IMR-90 (cell line): ENCODE data around the gene TRAPPC5.

Experiments
- BHLHE40 ChIP-seq: fragments of 150-350 bp; IDR thresholded peaks from 2 replicates; pipeline ENCODE4 v1.6.1; 2016; ENCODE audit warnings: mild to moderate bottlenecking, low read depth, low read length
- MAZ ChIP-seq: IDR thresholded peaks from 2 replicates; pipeline ENCODE4 v1.6.1; 2012; ENCODE audit warnings: low read depth, mild to moderate bottlenecking, low read length, improper control_type of control experiment, moderate library complexity, borderline replicate concordance
- NFE2L2 ChIP-seq: fragments of 150-350 bp; IDR thresholded peaks from 2 replicates; pipeline ENCODE4 v1.6.1; 2016; ENCODE audit warnings: low read depth, mild to moderate bottlenecking, low read length
- POLR2A ChIP-seq: IDR thresholded peaks from 2 replicates; pipeline ENCODE4 v1.6.1; 2012; ENCODE audit warnings: mild to moderate bottlenecking, low read depth, low read length
- RAD21 ChIP-seq: IDR thresholded peaks from 2 replicates; pipeline ENCODE4 v1.6.1; 2012; ENCODE audit warnings: low read length, improper control_type of control experiment
- RCOR1 ChIP-seq: IDR thresholded peaks from 2 replicates; pipeline ENCODE4 v1.6.1; 2012; ENCODE audit warnings: mild to moderate bottlenecking, low read length, improper control_type of control experiment; ENCODE audit not compliant: insufficient replicate concordance
- SMC3 ChIP-seq: fragments of 150-350 bp; IDR thresholded peaks from 2 replicates; pipeline ENCODE4 v1.6.1; 2016; ENCODE audit warnings: low read depth, mild to moderate bottlenecking, antibody characterized with exemption, low read length, moderate library complexity
- TF ChIP-seq, protein P1 (sequence below): conservative IDR thresholded peaks from 2 replicates; pipeline ENCODE4 v1.5.1; 2012; ENCODE audit warnings: mild to moderate bottlenecking, low read depth, low read length, improper control_type of control experiment
- TF ChIP-seq, protein P2 (sequence below): fragments of 150-350 bp; IDR thresholded peaks from 2 replicates; pipeline ENCODE4 v1.6.1; 2016; ENCODE audit warnings: low read depth, mild to moderate bottlenecking, low read length, moderate library complexity, borderline replicate concordance

DNA sequence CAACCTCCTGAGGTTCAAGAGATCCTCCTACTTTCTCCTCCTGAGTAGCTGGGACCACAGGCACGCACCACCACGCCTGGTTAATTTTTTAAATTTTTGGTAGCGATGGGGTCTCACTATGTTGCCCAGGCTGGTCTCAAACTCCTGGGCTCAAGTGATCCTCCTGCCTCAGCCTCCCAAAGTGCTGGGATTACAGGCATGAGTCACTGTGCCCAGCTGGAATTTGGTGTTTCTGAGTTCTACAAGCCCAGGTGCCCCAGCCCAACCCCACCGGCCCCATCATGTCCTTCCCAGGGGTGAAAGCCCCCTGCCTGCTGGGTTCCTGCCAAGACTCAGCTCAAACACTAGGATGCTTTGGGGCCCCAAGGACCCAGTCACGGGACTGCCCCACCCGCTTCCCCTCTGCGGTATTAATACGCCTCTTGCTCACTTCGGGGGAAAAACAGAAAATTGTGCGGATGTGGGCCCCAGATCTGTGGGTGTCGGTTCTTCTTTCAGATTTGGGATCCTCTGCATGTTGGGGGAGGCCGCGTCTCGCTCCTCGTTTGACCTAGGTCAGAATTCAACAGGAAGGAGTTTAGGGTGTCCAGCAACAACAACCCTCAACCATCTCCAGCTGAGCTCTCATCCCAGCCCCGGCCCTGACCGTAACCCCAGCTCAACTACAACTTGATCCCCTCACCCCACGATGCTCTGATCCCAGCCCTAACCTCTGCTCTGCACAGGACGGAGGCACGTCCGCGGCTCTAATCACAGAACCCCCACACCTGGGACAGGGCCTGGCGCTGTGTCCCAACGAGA, 25.0 kb downstream of the TRAPPC5 start:
- TF ChIP-seq, protein P1, sequence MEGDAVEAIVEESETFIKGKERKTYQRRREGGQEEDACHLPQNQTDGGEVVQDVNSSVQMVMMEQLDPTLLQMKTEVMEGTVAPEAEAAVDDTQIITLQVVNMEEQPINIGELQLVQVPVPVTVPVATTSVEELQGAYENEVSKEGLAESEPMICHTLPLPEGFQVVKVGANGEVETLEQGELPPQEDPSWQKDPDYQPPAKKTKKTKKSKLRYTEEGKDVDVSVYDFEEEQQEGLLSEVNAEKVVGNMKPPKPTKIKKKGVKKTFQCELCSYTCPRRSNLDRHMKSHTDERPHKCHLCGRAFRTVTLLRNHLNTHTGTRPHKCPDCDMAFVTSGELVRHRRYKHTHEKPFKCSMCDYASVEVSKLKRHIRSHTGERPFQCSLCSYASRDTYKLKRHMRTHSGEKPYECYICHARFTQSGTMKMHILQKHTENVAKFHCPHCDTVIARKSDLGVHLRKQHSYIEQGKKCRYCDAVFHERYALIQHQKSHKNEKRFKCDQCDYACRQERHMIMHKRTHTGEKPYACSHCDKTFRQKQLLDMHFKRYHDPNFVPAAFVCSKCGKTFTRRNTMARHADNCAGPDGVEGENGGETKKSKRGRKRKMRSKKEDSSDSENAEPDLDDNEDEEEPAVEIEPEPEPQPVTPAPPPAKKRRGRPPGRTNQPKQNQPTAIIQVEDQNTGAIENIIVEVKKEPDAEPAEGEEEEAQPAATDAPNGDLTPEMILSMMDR, result no peak
- no peak for TF ChIP-seq POLR2A
- TF ChIP-seq SMC3, result no peak
- TF ChIP-seq RCOR1, result no peak
- no peak for TF ChIP-seq BHLHE40
- no peak for TF ChIP-seq NFE2L2
- TF ChIP-seq, protein P2, sequence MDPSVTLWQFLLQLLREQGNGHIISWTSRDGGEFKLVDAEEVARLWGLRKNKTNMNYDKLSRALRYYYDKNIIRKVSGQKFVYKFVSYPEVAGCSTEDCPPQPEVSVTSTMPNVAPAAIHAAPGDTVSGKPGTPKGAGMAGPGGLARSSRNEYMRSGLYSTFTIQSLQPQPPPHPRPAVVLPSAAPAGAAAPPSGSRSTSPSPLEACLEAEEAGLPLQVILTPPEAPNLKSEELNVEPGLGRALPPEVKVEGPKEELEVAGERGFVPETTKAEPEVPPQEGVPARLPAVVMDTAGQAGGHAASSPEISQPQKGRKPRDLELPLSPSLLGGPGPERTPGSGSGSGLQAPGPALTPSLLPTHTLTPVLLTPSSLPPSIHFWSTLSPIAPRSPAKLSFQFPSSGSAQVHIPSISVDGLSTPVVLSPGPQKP, result no peak
- no peak for TF ChIP-seq MAZ
- TF ChIP-seq RAD21, result no peak
